GM12892 (cell line): ENCODE measurements around the gene BRPF1.

Source experiments
- POLR2A ChIP-seq: IDR thresholded peaks from 2 replicates; pipeline ENCODE4 v1.6.1; 2011; ENCODE audit warnings: low read depth, low read length, control low read depth
- POLR2AphosphoS5 ChIP-seq: IDR thresholded peaks from 2 replicates; pipeline ENCODE4 v1.6.1; 2011; ENCODE audit warnings: low read depth, low read length, control low read depth
- TAF1 ChIP-seq: IDR thresholded peaks from 2 replicates; pipeline ENCODE4 v1.6.1; 2011; ENCODE audit warnings: low read depth, mild to moderate bottlenecking, control low read depth, low read length, borderline replicate concordance

DNA sequence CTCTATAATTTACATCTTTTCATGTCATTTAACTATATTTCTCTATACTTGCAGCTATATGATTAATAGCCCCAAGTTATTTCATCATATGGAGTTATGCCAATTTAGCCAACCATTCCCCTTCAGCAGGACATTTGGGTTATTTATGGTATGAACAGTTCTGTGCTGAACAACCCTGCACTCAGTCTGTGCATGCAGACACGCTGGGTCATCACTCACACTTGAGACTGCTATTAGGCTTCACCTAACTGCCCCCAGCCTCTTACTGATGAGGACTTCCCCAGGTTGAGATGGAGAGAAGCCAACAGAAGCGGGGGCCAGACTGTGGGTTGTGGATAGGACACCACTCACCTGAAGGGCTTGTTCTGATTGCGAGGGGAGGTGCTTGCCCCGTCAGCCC lies 53.4 kb downstream of the BRPF1 start:
- TF ChIP-seq TAF1 (no peak), POLR2AphosphoS5 (no peak), POLR2A (no peak)
